ENCODE measurements around the gene CGNL1.

DNA sequence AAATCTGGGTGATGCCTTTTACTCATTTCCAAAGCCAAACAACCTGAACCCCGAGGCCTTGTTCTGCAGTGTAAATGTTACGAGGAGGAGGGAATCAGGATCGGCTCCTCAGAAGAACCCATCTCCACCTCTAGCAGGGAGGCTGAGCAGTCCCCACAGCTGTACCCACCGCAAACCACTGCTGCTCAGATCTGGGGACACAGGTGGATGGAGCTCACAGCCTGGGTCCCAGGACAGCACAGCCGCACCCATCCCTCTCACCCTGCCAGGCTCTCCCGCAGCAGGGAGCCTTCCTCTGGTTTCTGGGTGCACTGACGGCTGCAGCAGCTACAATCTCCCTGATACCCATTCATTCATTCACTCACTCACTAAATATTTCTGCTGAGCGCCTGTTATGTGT lies 44.0 kb upstream of the CGNL1 start:
- TF ChIP-seq, protein P1, sequence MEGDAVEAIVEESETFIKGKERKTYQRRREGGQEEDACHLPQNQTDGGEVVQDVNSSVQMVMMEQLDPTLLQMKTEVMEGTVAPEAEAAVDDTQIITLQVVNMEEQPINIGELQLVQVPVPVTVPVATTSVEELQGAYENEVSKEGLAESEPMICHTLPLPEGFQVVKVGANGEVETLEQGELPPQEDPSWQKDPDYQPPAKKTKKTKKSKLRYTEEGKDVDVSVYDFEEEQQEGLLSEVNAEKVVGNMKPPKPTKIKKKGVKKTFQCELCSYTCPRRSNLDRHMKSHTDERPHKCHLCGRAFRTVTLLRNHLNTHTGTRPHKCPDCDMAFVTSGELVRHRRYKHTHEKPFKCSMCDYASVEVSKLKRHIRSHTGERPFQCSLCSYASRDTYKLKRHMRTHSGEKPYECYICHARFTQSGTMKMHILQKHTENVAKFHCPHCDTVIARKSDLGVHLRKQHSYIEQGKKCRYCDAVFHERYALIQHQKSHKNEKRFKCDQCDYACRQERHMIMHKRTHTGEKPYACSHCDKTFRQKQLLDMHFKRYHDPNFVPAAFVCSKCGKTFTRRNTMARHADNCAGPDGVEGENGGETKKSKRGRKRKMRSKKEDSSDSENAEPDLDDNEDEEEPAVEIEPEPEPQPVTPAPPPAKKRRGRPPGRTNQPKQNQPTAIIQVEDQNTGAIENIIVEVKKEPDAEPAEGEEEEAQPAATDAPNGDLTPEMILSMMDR (IDR thresholded peaks at IDR 0.05) = no peak
- TF ChIP-seq POLR2A (IDR thresholded peaks at IDR 0.05) = no peak
